Naive thymus-derived CD8-positive, alpha-beta T cell (primary cell): ENCODE measurements around the gene PABPN1L. TPM values are rescaled to one million over a fixed set of nuclear protein-coding genes. Genes with fewer than 3 reads are reported as not detected.

Experiments
- ATAC-seq, 2 donors: fragments of 150-1000 bp; cut with Tn5 transposase in 1 of 2; sonication (Bioruptor Pico), chemical (Tn5 transposase) in 1 of 2; 1 replicate in 1 of 2; 2 replicates in 1 of 2; pipeline ENCODE4 v1.10.0; 2021; ENCODE audit warnings: mild to moderate bottlenecking in 2 of 2, moderate library complexity in 2 of 2
- POLR2A ChIA-PET: fragments of 350-600 bp; sonication (Branson Sonifier 250); formaldehyde crosslinking; loops from one replicate; lab custom pipeline; 2021; ENCODE audit warnings: antibody characterized with exemption; lab: Charles Lee
- DNase-seq, 10 donors: peaks; one replicate each; pipeline versions ENCODE4 v3.0.0 to v3.0.0-alpha.2; 2020 to 2022
- H3K27ac Mint-ChIP-seq, 10 donors: one replicate each; pipeline ENCODE4 v1.8.0; 2020 to 2022; ENCODE audit warnings: mild to moderate bottlenecking in 10 of 10, mixed read lengths in 10 of 10, moderate library complexity in 4 of 10, inconsistent platforms in 1 of 10
- H3K27me3 Mint-ChIP-seq, 5 donors: one replicate each; pipeline ENCODE4 v1.8.0; 2021 to 2022; ENCODE audit warnings: mixed read lengths in 5 of 5
- H3K36me3 Mint-ChIP-seq, 3 donors: one replicate each; pipeline ENCODE4 v1.8.0; 2020 to 2022; ENCODE audit warnings: mixed read lengths in 3 of 3, mild to moderate bottlenecking in 2 of 3, inconsistent platforms in 1 of 3
- H3K4me1 Mint-ChIP-seq, 4 donors: one replicate each; pipeline ENCODE4 v1.8.0; 2021 to 2022; ENCODE audit warnings: mixed read lengths in 4 of 4
- H3K4me3 Mint-ChIP-seq, 10 donors: one replicate each; pipeline ENCODE4 v1.8.0; 2020 to 2022; ENCODE audit warnings: mild to moderate bottlenecking in 10 of 10, mixed read lengths in 10 of 10, moderate library complexity in 6 of 10, inconsistent platforms in 1 of 10
- H3K9me3 Mint-ChIP-seq, 9 donors: one replicate each; pipeline ENCODE4 v1.8.0; 2020 to 2022; ENCODE audit warnings: mixed read lengths in 9 of 9, mild to moderate bottlenecking in 3 of 9, inconsistent platforms in 1 of 9, moderate library complexity in 1 of 9
- polyA plus RNA-seq, 3 donors: library from polyadenylated mRNA; unstranded; fragments of 300-500 nt; fragmentation: Illumina TruSeq; gene quantifications; one replicate each; pipeline ENCODE4 v1.2.3, GENCODE V29; 2021
- total RNA-seq, 8 experiments: library from RNA in 2 of 8; stranded (reverse) in 2 of 8; gene quantifications; one replicate each; pipeline ENCODE4 v1.2.3 and lab custom pipeline; 2021 to 2026

PABPN1L gene
- total and polyA plus RNA-seq, 5 experiments from 2014 or later, result not detected

DNA sequence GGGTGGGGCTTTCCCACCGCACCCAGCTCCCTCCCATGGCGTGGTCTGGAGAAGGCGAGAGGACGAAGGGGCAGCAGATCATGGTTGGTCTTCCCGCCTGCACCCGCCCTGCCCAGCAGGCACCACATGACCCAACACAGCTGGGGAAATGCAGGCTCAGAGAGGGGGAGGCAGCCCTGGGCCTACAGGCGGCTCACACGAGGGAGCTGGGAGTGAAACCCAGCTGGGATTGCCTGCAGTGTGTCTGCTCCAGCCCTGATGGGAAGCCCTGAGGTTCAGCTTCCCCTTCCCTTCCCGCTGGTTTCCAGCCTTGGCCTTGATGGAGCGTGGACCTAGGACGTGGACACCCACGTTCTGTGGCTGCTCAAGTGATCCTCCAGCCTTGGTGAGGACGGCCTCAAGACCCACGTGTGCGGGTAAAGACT, 20.0 kb upstream of the PABPN1L start:
- H3K27me3 Mint-ChIP-seq, result no peaks in the 10 kb centered on the region
- no peak for ATAC-seq
- H3K27ac Mint-ChIP-seq, result no peak overlapping the region
- POLR2A ChIA-PET, result no interaction called here
- no peak for DNase-seq
- no peaks in the 10 kb centered on the region for H3K36me3 Mint-ChIP-seq
- peaks cover 0 to 7% (median 5%) of the 10 kb centered on the region in 4 donors for H3K4me1 Mint-ChIP-seq
- H3K9me3 Mint-ChIP-seq, result no peaks in the 10 kb centered on the region
- no peak overlapping the region for H3K4me3 Mint-ChIP-seq

- Mint-ChIP-seq H3K4me3 (no peak overlapping the region), H3K27ac (no peak overlapping the region), H3K36me3 (no peaks in the 10 kb centered on the region), H3K27me3 (no peaks in the 10 kb centered on the region), H3K9me3 (no peaks in the 10 kb centered on the region), H3K4me1 (peaks cover 0 to 7% (median 5%) of the 10 kb centered on the region in 4 donors)
- POLR2A ChIA-PET, result no interaction called here
- ATAC-seq (no peak), DNase-seq (no peak)
Observed at GRCh38 chr16:88885693-88886280, 19.3 kb upstream of the PABPN1L start.

DNA sequence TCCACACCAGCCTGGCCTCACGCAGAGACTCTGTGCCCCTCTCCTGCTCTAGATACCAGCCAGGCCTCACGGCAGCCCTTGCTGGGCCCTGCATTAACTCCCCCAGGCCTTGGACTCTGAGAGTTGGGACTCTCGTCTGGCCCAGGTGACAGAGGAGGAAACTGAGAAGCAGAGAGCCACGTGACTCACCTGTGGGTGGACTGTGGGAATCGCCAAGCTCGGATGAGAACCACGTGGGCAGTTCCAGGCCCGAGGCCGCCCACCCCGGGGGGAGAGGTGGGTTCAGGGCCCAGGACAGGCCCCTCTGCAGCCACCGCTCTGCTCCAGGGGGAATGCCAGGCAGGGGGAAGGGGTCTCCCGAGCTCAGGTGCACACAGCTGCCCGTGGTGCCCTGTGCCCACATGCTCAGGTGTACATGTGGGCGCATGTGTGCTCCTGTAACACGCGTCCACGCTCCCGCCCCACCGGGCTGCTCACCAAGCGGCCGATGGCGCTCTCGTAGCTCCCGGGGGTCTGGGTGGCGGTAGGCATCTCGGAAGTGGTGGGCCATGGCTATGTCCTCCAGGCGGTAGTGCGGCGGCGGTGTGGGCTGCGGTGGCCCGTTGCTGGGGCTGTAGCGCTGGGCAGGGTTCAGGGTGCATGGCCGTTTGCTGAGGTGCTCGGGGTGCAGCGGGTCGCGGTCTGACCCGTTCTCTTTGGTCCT, 18.3 kb upstream of the PABPN1L start:
- no peak overlapping the region for H3K27ac Mint-ChIP-seq
- no peaks in the 10 kb centered on the region for H3K9me3 Mint-ChIP-seq
- no peaks in the 10 kb centered on the region for H3K36me3 Mint-ChIP-seq
- no peak for DNase-seq
- H3K4me1 Mint-ChIP-seq, result peaks cover 0 to 7% (median 5%) of the 10 kb centered on the region in 4 donors
- H3K27me3 Mint-ChIP-seq, result no peaks in the 10 kb centered on the region
- POLR2A ChIA-PET, result no interaction called here
- no peak for ATAC-seq
- H3K4me3 Mint-ChIP-seq, result no peak overlapping the region

GRCh38 chr16:88883946-88884345, 17.5 kb upstream of the PABPN1L start:
- H3K27ac Mint-ChIP-seq, result no peak overlapping the region
- no peaks in the 10 kb centered on the region for H3K27me3 Mint-ChIP-seq
- no peaks in the 10 kb centered on the region for H3K9me3 Mint-ChIP-seq
- H3K4me1 Mint-ChIP-seq, result peaks cover 0 to 7% (median 5%) of the 10 kb centered on the region in 4 donors
- ATAC-seq (no peak), DNase-seq (no peak)
- H3K36me3 Mint-ChIP-seq, result no peaks in the 10 kb centered on the region
- POLR2A ChIA-PET, result no interaction called here
- no peak overlapping the region for H3K4me3 Mint-ChIP-seq

- POLR2A ChIA-PET, result no interaction called here
- no peak for ATAC-seq
- no peaks in the 10 kb centered on the region for H3K9me3 Mint-ChIP-seq
- H3K27me3 Mint-ChIP-seq, result no peaks in the 10 kb centered on the region
- DNase-seq, result no peak
- H3K27ac Mint-ChIP-seq, result no peak overlapping the region
- peaks cover 0 to 7% (median 5%) of the 10 kb centered on the region in 4 donors for H3K4me1 Mint-ChIP-seq
- H3K4me3 Mint-ChIP-seq, result no peak overlapping the region
- no peaks in the 10 kb centered on the region for H3K36me3 Mint-ChIP-seq
Observed at GRCh38 chr16:88883117-88883895, 16.8 kb upstream of the PABPN1L start.

- H3K27ac Mint-ChIP-seq, result no peak overlapping the region
- H3K27me3 Mint-ChIP-seq, result no peaks in the 10 kb centered on the region
- no peaks in the 10 kb centered on the region for H3K36me3 Mint-ChIP-seq
- ATAC-seq (no peak), DNase-seq (no peak)
- no peaks in the 10 kb centered on the region for H3K9me3 Mint-ChIP-seq
- H3K4me1 Mint-ChIP-seq, result peaks cover 0 to 7% (median 5%) of the 10 kb centered on the region in 4 donors
- POLR2A ChIA-PET, result interaction anchor here (1.9 kb wide), 1 partner anchor 25 kb away, joined by 5 read pairs; the partner anchor contains the start of genes GALNS and TRAPPC2L
- H3K4me3 Mint-ChIP-seq, result no peak overlapping the region
Observed at GRCh38 chr16:88882358-88883030, 16.0 kb upstream of the PABPN1L start.

DNA sequence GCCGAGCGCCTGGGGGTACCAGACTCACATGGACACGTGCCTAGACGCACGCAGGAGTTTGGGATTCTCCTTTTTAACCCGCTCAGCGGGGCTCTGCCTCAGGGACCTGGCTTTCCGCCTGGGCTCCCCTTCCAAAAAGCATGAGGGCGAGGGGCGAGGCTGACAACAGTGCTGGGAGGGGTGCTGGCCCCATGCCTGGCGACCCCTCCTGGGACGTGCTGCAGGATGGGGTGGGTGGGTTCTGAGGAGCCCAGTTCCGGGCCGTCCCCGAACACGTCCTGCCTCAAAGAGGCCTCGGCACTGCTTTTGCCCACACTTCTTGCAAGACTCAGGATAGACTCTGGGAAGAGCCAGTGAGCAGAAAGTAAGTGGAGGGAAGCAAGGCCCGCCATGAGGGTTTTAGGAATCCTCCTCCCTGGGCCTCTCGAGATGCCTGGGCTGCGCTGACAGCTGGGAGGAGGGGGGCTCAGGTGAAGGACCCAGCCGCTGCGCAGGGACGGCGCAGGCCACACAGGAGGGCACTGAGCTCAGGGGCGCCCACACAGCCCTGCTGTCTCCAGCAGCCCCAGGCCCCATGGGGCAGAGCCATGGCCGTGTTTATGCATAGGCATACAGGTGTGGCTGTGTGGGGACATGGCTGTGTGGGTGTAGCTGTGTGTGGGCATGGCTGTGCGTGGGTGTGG, 15.4 kb upstream of the PABPN1L start:
- DNase-seq, result no peak
- Mint-ChIP-seq H3K4me1 (peaks cover 0 to 7% (median 5%) of the 10 kb centered on the region in 4 donors), H3K27me3 (no peaks in the 10 kb centered on the region), H3K4me3 (no peak overlapping the region), H3K9me3 (no peaks in the 10 kb centered on the region), H3K27ac (no peak overlapping the region), H3K36me3 (no peaks in the 10 kb centered on the region)
- ATAC-seq, result no peak
- POLR2A ChIA-PET, result interaction anchor here (1.9 kb wide), 1 partner anchor 24 kb away, joined by 5 read pairs; the partner anchor contains the start of genes GALNS and TRAPPC2L

DNA sequence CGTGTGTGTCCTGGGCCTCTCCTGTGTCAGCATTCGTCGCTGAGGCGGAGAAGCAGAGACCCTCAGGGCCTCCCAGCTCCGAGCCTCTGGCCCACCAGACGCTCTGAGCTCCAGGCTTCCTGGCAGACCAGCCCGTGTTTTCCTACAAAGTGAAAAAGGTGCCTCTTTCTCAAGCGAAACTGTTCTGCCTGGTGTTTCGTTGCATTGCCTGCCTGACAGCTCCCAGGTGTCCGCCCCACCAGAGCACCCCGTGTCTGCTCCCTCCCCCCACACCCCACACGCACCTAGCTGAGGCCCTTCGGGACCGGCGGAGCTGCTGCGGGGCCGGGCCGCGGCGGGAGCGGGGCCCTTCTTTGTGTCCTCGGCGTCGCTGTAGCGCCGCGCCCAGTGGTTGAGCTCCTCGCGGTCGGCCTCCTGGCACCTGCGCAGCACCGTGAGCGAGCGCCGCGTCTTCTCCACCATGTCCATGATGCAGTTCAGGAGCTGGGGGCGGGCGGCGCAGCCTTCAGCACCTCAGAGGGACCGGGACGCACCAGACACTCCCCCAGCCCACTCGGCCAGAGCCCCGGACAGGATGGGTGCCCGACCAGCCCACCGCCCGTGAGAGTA, 14.7 kb upstream of the PABPN1L start:
- POLR2A ChIA-PET, result interaction anchor here (1.9 kb wide), 1 partner anchor 24 kb away, joined by 5 read pairs; the partner anchor contains the start of genes GALNS and TRAPPC2L
- DNase-seq, result no peak
- Mint-ChIP-seq H3K4me1 (peaks cover 0 to 7% (median 5%) of the 10 kb centered on the region in 4 donors), H3K4me3 (no peak overlapping the region), H3K27ac (no peak overlapping the region), H3K27me3 (no peaks in the 10 kb centered on the region), H3K36me3 (no peaks in the 10 kb centered on the region), H3K9me3 (no peaks in the 10 kb centered on the region)
- no peak for ATAC-seq

DNA sequence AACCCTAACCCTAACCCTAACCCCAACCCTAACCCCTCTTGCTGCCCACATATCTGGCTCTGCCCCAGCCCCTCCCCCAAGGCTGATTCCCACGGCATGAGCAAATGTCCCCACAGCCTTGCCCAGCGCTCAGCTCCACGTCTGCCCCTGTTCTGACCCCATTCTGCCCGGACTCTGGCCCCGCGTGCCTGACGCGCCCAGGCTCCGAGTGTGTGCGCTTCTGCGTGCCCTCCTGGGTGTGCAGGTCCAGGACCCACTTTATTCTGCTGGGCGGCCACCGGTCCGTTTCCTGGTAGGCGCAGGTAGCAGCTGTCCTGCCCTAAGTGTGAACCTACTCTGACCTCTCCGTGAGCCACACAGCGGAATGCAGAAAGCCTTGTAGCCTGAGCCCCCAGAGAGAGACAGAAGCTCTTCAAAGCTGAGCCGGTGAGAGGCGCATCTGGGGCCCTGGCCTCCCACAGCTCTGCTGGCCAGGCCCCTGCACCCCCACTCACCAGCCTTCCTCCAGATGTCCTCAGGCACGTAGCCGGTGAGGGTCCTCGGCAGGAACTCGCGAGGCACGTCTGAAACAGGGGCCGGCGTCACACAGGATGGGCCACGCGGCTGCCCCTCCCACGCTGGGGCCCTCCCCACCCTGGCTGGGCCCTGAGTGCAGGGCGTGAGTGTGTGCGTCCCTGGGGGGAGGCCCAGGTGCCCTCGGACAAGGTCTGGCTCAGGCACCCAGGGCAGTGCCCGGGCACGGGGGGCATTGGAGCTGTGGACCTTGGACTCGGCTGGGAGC, 14.0 kb upstream of the PABPN1L start:
- no peak for DNase-seq
- Mint-ChIP-seq H3K9me3 (no peaks in the 10 kb centered on the region), H3K36me3 (no peaks in the 10 kb centered on the region), H3K27ac (peak overlapping the region in 1 of 10 donors; percentile 11), H3K27me3 (no peaks in the 10 kb centered on the region), H3K4me1 (peaks cover 0 to 7% (median 5%) of the 10 kb centered on the region in 4 donors), H3K4me3 (no peak overlapping the region)
- POLR2A ChIA-PET, result interaction anchor here (1.9 kb wide), 1 partner anchor 23 kb away, joined by 5 read pairs; the partner anchor contains the start of genes GALNS and TRAPPC2L
- ATAC-seq, result no peak

DNA sequence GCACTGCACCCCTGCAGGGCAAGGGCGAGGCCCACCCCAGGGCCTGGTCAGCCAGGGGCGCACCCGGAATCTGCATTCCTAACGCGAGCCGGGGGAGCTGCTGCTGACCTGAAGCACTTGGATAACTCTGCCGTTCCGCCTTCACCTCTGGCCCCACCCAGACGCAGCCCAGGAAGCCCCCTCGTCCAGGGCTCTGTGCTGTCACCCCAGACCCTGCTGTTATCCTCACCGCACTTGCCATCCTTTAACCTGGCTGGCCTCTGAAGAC, 13.3 kb upstream of the PABPN1L start:
- ATAC-seq (no peak), DNase-seq (no peak)
- Mint-ChIP-seq H3K36me3 (no peaks in the 10 kb centered on the region), H3K9me3 (no peaks in the 10 kb centered on the region), H3K27me3 (no peaks in the 10 kb centered on the region), H3K4me3 (no peak overlapping the region), H3K27ac (no peak overlapping the region), H3K4me1 (peaks cover 0 to 7% (median 5%) of the 10 kb centered on the region in 4 donors)
- POLR2A ChIA-PET, result no interaction called here

DNA sequence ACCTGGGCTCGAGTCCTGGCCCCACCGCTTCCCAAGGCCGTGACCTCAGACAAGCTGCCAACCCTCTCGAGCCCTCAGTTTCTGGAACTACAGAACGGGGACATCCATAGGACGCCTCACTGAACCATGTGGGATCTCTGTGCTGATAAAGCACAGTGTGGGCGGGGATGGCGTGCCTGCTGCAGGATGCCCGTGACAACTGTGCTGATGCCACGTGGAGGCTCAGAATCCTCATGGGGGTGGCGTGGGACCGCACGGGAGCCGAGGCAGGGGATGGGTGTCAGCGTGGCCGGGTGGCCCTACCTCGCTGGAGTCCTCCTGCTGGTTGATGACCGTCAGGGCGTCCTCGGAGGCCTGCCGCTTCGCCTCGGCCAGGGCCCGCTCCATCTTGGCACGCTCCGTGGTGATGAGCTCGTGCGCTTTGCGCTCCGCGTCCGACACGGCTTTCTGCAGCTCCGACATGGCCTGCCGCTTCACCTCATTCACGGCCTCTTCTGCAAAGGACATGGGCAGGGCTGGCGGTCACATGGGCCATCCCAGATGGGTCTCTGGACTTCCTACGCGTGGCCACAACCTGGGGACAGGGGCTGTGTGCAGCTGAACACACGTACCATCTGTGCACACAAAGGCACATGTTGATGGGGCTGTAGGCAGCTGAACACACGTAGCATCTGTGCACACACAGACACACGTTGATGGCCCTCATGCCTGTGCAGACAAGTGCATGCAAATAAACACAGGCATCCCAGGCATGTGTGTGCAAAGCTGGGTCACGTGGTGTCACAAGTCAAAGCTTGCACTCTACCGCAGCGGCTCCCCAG, 12.7 kb upstream of the PABPN1L start:
- Mint-ChIP-seq H3K36me3 (no peaks in the 10 kb centered on the region), H3K27me3 (no peaks in the 10 kb centered on the region), H3K9me3 (no peaks in the 10 kb centered on the region), H3K4me1 (peaks cover 0 to 7% (median 5%) of the 10 kb centered on the region in 4 donors), H3K4me3 (no peak overlapping the region), H3K27ac (no peak overlapping the region)
- no peak for DNase-seq
- POLR2A ChIA-PET, result no interaction called here
- no peak for ATAC-seq
